Left lobe of liver (tissue), 2 donors: ENCODE results near the gene CCDC27. TPM values are rescaled to one million over a fixed set of nuclear protein-coding genes. Genes with fewer than 3 reads are reported as not detected.
A peak's percentile ranks its signal among the peaks of the same experiment; 100 is the strongest.

Source experiments
- ATAC-seq: fragments of 200-7000 bp; cut with Tn5 transposase; one replicate; pipeline ENCODE4 v1.9.1; 2020; ENCODE audit warnings: mild to moderate bottlenecking, moderate library complexity
- DNase-seq: peaks from one replicate; pipeline ENCODE4 v3.0.0-alpha.2; 2020; ENCODE audit warnings: low spot score
- total RNA-seq: library from RNA; stranded (reverse); gene quantifications from one replicate; pipeline ENCODE4 v1.2.1, GENCODE V29; 2021
- donor health status: DM: no; HTN: no; CAD: no; lungs with moderate emphysema.
- donor health status: DM: no; HTN: yes; CAD: no.

CCDC27 gene
- total RNA-seq, 1 donor from 2014 or later = not detected

GRCh38 chr1:3774276-3774945 lies 22.2 kb downstream of the CCDC27 start:
- ATAC-seq = no peak
- DNase-seq = no peak

GRCh38 chr1:3774946-3775489 lies 22.8 kb downstream of the CCDC27 start:
- peak; percentile 50 for DNase-seq
- no peak for ATAC-seq

DNA sequence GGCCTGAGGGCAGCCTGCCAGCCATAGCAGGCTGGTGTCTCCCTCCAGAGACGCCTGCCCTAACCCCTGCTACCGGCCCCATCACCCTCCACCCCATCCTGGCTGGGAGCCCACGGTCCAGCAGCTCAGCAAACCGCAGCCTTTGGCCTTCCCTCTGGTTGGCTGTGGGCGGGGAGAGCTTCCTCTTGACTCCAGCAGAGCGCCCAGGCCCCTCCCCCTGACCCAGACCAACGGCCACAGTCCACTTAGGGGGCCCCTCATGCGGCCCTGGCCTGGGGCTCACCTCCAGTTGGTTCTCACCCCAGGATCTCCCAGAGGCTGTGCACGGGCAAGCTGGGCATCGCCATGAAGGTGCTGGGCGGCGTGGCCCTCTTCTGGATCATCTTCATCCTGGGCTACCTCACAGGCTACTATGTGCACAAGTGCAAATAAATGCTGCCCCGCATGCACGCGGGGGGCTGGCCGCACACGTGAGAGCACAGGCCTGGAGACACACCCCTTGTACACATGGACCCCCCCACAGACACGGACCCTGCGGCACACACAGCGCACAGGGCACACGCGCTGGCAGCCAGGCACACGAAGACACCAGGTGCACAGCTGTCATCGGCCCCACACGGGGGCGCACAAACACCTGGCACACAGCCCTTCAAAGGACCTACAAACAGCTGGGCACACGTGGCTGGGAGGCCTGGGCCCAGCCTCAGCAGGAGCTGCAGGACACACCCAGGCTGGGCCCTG lies 23.4 kb downstream of the CCDC27 start:
- peak; percentile 75 for ATAC-seq
- DNase-seq = peak; percentile 86

- ATAC-seq = no peak
- DNase-seq = no peak
Observed at GRCh38 chr1:3776231-3776961, 24.1 kb downstream of the CCDC27 start.

- DNase-seq = no peak
- ATAC-seq = no peak
Observed at GRCh38 chr1:3777078-3777547, 24.9 kb downstream of the CCDC27 start.

- ATAC-seq (no peak), DNase-seq (no peak)
Observed at GRCh38 chr1:3777647-3778589, 25.7 kb downstream of the CCDC27 start.

GRCh38 chr1:3778590-3779264 lies 26.5 kb downstream of the CCDC27 start:
- ATAC-seq (no peak), DNase-seq (no peak)

- DNase-seq = no peak
- ATAC-seq = no peak
Observed at GRCh38 chr1:3779265-3779911, 27.1 kb downstream of the CCDC27 start.

DNA sequence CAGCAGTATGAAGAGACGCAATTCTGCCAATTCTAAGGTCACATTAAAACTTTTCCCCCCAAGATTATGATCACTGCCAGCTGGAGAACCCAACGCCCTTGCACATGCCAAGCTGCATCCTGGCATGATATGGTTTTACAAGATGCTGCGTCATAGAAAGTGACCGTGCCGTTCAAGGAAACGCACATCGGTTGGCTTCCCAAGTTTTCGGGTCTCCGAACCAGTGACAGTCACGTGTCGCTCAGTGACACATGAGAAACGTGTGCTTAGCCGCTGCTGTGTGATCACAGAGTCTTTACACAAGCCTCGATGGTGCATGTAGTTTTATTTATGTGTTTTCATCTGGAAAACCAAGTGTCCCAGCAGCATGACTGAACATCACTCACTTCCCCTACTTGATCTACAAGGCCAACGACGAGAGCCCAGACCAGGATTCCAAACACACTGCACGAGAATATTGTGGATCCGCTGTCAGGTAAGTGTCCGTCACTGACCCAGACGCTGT lies 27.7 kb downstream of the CCDC27 start:
- DNase-seq (peak; percentile 27), ATAC-seq (no peak)

- ATAC-seq = no peak
- no peak for DNase-seq
Observed at GRCh38 chr1:3780901-3781300, 28.7 kb downstream of the CCDC27 start.

DNA sequence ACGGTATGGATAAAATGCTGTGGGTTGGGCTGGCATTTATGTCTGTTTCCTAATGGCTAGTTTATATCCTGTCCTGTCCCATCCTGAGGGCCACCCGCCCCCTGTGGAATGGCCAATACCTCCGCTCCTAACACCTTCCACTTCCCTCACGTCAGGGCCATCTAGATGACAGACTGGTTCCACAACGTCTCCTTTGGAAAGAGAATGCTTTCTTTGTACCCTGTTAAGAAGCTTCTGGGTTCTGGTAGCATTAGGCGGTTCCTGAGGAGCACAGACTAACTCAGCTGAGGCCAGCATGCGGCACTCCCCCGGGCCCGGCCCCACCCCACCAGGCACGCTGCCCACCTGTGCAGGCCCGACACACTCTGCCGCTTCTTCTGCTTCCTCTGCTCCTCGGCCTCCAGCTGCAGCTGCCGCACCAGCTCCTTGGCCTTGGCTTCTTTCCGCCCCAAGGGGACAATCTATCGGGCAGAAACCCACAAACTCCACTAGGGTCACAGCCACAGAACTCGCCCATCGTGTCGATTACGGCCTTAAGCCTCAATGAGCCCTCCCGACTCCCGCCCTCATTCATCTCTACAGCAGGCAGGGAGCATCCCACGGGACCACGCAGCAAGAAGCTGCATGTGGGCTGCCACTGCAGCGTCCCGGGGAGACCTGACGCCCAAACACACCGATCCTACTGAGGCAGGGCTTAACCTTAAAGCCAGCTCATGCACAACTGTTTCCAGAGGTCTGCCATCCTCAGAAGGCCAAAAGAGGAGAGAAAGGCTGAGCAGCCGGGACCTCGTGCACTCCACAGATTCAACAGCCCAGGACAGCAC lies 31.6 kb downstream of the CCDC27 start:
- ATAC-seq (no peak), DNase-seq (no peak)

DNA sequence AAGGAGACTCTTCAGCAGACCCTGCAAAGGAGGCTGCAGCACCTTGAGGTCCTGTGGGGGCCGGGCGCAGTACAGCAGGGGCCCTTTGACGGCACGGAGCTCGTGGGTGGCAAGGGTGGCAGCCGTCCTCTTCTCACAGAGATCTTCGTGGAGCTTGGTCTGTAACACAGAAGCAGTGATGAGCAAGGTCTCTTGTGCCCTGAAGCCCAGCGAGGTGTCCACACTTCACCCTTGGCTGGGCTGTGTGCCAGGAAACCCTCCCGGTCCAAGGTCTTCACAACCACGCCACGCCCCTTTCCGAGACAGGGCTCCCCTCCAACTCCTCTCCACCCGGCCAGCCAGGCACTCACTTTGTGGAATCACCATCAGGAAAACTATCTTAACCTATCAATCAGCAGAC lies 32.8 kb downstream of the CCDC27 start:
- ATAC-seq = peak; percentile 86

DNA sequence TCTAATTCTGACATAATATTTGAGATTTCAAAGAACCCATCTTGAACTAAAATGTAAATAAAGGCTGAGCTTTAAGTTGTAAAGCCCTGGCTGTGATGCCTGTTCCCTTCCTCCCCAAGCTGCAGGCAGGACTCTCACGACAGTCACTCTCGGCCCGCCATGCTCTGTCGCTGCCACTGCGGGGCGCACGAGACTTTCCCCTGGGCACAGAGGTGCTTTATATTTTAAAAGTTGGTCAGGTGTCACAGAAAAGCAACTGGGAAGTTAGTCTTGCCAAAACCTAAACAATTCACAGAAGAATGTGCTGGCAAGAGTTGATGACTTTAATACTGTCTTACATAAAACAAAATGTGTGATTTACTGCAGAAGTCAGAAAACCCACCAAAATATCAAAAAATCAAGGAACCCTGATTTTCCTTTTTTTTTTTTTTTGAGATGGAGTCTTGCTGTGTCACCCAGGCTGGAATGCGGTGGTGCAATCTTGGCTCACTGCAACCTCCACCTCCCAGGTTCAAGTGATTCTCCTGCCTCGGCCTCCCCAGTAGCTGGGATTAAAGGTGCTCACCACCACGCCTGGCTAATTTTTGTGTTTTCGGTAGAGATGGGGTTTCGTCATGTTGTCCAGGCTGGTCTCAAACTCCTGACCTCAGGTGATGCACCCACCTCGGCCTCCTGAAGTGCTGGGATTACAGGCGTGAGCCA lies 33.4 kb downstream of the CCDC27 start:
- peak; percentile 78 for ATAC-seq
- no peak for DNase-seq

More for the DNA sequence above, 32.8 kb downstream of the CCDC27 start:
- DNase-seq = peak; percentile 84

DNA sequence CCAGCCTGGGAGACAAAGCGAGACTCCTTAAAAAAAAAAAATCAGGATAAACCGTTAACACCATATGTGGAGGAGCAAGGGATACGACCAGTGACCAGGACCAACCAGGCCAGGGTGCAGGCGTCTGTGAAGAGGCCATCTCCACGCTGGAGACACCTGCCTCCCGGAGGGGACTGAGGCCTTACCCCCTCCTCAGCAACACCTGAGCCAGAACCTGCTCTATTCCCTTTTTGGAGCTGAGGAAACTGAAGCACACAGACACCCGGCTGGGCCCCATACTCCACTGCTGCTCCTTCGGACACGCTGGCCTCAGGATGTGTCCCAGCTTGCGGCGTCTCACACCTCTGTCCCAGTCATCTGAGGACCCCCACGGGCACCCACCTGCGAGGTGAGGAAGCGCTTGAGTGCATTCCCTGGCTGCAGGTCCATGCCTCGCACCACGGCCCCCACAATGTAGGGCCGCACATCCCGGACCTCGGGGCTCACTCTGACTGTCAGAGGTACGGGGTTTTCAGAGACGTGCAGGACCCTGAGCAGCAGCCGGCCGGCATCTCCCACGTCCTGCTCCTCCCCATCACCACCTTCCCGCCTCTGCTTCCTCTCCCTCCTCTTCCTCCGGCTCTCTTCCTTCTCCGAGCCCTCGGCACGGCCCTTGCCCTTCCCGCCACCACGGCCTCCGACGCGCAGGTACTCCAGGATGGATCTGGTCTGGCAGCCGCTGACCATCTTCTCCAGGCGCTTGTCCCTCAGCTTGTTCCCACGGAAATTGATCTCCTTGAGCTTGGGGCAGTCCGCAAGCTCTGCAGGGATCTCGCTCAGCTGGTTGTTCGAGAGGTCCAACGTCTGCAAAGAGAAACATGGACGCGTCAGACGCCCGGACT lies 34.5 kb downstream of the CCDC27 start:
- DNase-seq (no peak), ATAC-seq (no peak)

- DNase-seq (no peak), ATAC-seq (no peak)
Observed at GRCh38 chr1:3787349-3787715, 35.1 kb downstream of the CCDC27 start.

- DNase-seq (no peak), ATAC-seq (no peak)
Observed at GRCh38 chr1:3787745-3788605, 35.7 kb downstream of the CCDC27 start.
